Measurements from ENCODE around the gene PAXX.

Gene PAXX

GRCh38 chr9:137009938-137010732 is 17.9 kb downstream of the PAXX start:
- Histone ChIP-seq H3K9me3 (ENCODE audit: control insufficient read depth, insufficient read depth, low read depth, low read length) (peaks cover 2% of the 10 kb centered on the region; the same call in 1 of the 2 replicates), H3K36me3 (ENCODE audit: control insufficient read depth, insufficient read depth, low read length) (peaks cover 2% of the 10 kb centered on the region; the same call in 1 of the 2 replicates), H3K4me1 (ENCODE audit: control insufficient read depth, insufficient read depth, low read length) (no peaks in the 10 kb centered on the region), H3K4me3 (ENCODE audit: low read depth, low read length) (no peak overlapping the region), H3K27me3 (ENCODE audit: control insufficient read depth, insufficient read depth, low read length) (no peaks in the 10 kb centered on the region; the same call in 1 of the 2 replicates), H3K9ac (ENCODE audit: low read length) (no peak overlapping the region), H3K27ac (ENCODE audit: low read depth, low read length) (no peak overlapping the region)

GRCh38 chr9:137011156-137011555 is 18.9 kb downstream of the PAXX start:
- Histone ChIP-seq H3K9me3 (ENCODE audit: control insufficient read depth, insufficient read depth, low read depth, low read length) (no peaks in the 10 kb centered on the region), H3K36me3 (ENCODE audit: control insufficient read depth, insufficient read depth, low read length) (peaks cover 2% of the 10 kb centered on the region; the same call in 1 of the 2 replicates), H3K27me3 (ENCODE audit: control insufficient read depth, insufficient read depth, low read length) (no peaks in the 10 kb centered on the region; the same call in 1 of the 2 replicates), H3K9ac (ENCODE audit: low read length) (no peak overlapping the region), H3K27ac (ENCODE audit: low read depth, low read length) (no peak overlapping the region), H3K4me3 (ENCODE audit: low read depth, low read length) (no peak overlapping the region), H3K4me1 (ENCODE audit: control insufficient read depth, insufficient read depth, low read length) (no peaks in the 10 kb centered on the region)

- Histone ChIP-seq H3K36me3 (ENCODE audit: control insufficient read depth, insufficient read depth, low read length) (peaks cover 3% of the 10 kb centered on the region; the same call in 1 of the 2 replicates), H3K9ac (ENCODE audit: low read length) (no peak overlapping the region)
Observed at GRCh38 chr9:137011907-137012675, 19.9 kb downstream of the PAXX start.

GRCh38 chr9:137012694-137013570 is 20.7 kb downstream of the PAXX start:
- peaks cover 6% of the 10 kb centered on the region; the same call in 1 of the 2 replicates for H3K36me3 ChIP-seq (ENCODE audit: control insufficient read depth, insufficient read depth, low read length)
- no peak overlapping the region for H3K4me3 ChIP-seq (ENCODE audit: low read depth, low read length)
- no peak overlapping the region for H3K27ac ChIP-seq (ENCODE audit: low read depth, low read length)
- H3K9me3 ChIP-seq (ENCODE audit: control insufficient read depth, insufficient read depth, low read depth, low read length) = no peaks in the 10 kb centered on the region
- H3K27me3 ChIP-seq (ENCODE audit: control insufficient read depth, insufficient read depth, low read length) = no peaks in the 10 kb centered on the region; the same call in 1 of the 2 replicates
- H3K4me1 ChIP-seq (ENCODE audit: control insufficient read depth, insufficient read depth, low read length) = no peaks in the 10 kb centered on the region
- no peak overlapping the region for H3K9ac ChIP-seq (ENCODE audit: low read length)

More at GRCh38 chr9:137011907-137012675, 19.9 kb downstream of the PAXX start:
- Histone ChIP-seq H3K4me1 (ENCODE audit: control insufficient read depth, insufficient read depth, low read length) (no peaks in the 10 kb centered on the region), H3K4me3 (ENCODE audit: low read depth, low read length) (no peak overlapping the region), H3K27me3 (ENCODE audit: control insufficient read depth, insufficient read depth, low read length) (no peaks in the 10 kb centered on the region; the same call in 1 of the 2 replicates), H3K27ac (ENCODE audit: low read depth, low read length) (no peak overlapping the region), H3K9me3 (ENCODE audit: control insufficient read depth, insufficient read depth, low read depth, low read length) (no peaks in the 10 kb centered on the region)

GRCh38 chr9:137013571-137013940 is 21.3 kb downstream of the PAXX start:
- Histone ChIP-seq H3K9ac (ENCODE audit: low read length) (no peak overlapping the region), H3K4me1 (ENCODE audit: control insufficient read depth, insufficient read depth, low read length) (no peaks in the 10 kb centered on the region), H3K27ac (ENCODE audit: low read depth, low read length) (no peak overlapping the region), H3K4me3 (ENCODE audit: low read depth, low read length) (no peak overlapping the region), H3K36me3 (ENCODE audit: control insufficient read depth, insufficient read depth, low read length) (peaks cover 6% of the 10 kb centered on the region; the same call in 1 of the 2 replicates), H3K9me3 (ENCODE audit: control insufficient read depth, insufficient read depth, low read depth, low read length) (no peaks in the 10 kb centered on the region), H3K27me3 (ENCODE audit: control insufficient read depth, insufficient read depth, low read length) (no peaks in the 10 kb centered on the region; the same call in 1 of the 2 replicates)

GRCh38 chr9:137014166-137014565 is 21.9 kb downstream of the PAXX start:
- no peaks in the 10 kb centered on the region for H3K4me1 ChIP-seq (ENCODE audit: control insufficient read depth, insufficient read depth, low read length)
- H3K27me3 ChIP-seq (ENCODE audit: control insufficient read depth, insufficient read depth, low read length) = no peaks in the 10 kb centered on the region; the same call in 1 of the 2 replicates
- no peak overlapping the region for H3K9ac ChIP-seq (ENCODE audit: low read length)
- no peak overlapping the region for H3K27ac ChIP-seq (ENCODE audit: low read depth, low read length)
- H3K36me3 ChIP-seq (ENCODE audit: control insufficient read depth, insufficient read depth, low read length) = peaks cover 6% of the 10 kb centered on the region; the same call in 1 of the 2 replicates
- H3K4me3 ChIP-seq (ENCODE audit: low read depth, low read length) = no peak overlapping the region
- H3K9me3 ChIP-seq (ENCODE audit: control insufficient read depth, insufficient read depth, low read depth, low read length) = no peaks in the 10 kb centered on the region

- Histone ChIP-seq H3K27me3 (ENCODE audit: control insufficient read depth, insufficient read depth, low read length) (no peaks in the 10 kb centered on the region; the same call in 1 of the 2 replicates), H3K36me3 (ENCODE audit: control insufficient read depth, insufficient read depth, low read length) (peaks cover 6% of the 10 kb centered on the region; the same call in 1 of the 2 replicates), H3K4me3 (ENCODE audit: low read depth, low read length) (no peak overlapping the region), H3K27ac (ENCODE audit: low read depth, low read length) (no peak overlapping the region), H3K9ac (ENCODE audit: low read length) (no peak overlapping the region), H3K9me3 (ENCODE audit: control insufficient read depth, insufficient read depth, low read depth, low read length) (no peaks in the 10 kb centered on the region), H3K4me1 (ENCODE audit: control insufficient read depth, insufficient read depth, low read length) (no peaks in the 10 kb centered on the region)
Observed at GRCh38 chr9:137014776-137015539, 22.7 kb downstream of the PAXX start.

- no peak overlapping the region for H3K27ac ChIP-seq (ENCODE audit: low read depth, low read length)
- peaks cover 6% of the 10 kb centered on the region; the same call in 1 of the 2 replicates for H3K36me3 ChIP-seq (ENCODE audit: control insufficient read depth, insufficient read depth, low read length)
- no peak overlapping the region for H3K4me3 ChIP-seq (ENCODE audit: low read depth, low read length)
- no peaks in the 10 kb centered on the region for H3K4me1 ChIP-seq (ENCODE audit: control insufficient read depth, insufficient read depth, low read length)
- H3K9ac ChIP-seq (ENCODE audit: low read length) = no peak overlapping the region
- H3K9me3 ChIP-seq (ENCODE audit: control insufficient read depth, insufficient read depth, low read depth, low read length) = no peaks in the 10 kb centered on the region
- no peaks in the 10 kb centered on the region; the same call in 1 of the 2 replicates for H3K27me3 ChIP-seq (ENCODE audit: control insufficient read depth, insufficient read depth, low read length)
Observed at GRCh38 chr9:137015540-137015930, 23.3 kb downstream of the PAXX start.

GRCh38 chr9:137015976-137016375 is 23.8 kb downstream of the PAXX start:
- Histone ChIP-seq H3K4me1 (ENCODE audit: control insufficient read depth, insufficient read depth, low read length) (no peaks in the 10 kb centered on the region), H3K27ac (ENCODE audit: low read depth, low read length) (no peak overlapping the region), H3K4me3 (ENCODE audit: low read depth, low read length) (no peak overlapping the region), H3K9ac (ENCODE audit: low read length) (no peak overlapping the region), H3K36me3 (ENCODE audit: control insufficient read depth, insufficient read depth, low read length) (peaks cover 6% of the 10 kb centered on the region; the same call in 1 of the 2 replicates), H3K27me3 (ENCODE audit: control insufficient read depth, insufficient read depth, low read length) (no peaks in the 10 kb centered on the region; the same call in 1 of the 2 replicates), H3K9me3 (ENCODE audit: control insufficient read depth, insufficient read depth, low read depth, low read length) (no peaks in the 10 kb centered on the region)

- Histone ChIP-seq H3K27ac (ENCODE audit: low read depth, low read length) (no peak overlapping the region), H3K9ac (ENCODE audit: low read length) (no peak overlapping the region), H3K4me3 (ENCODE audit: low read depth, low read length) (no peak overlapping the region), H3K27me3 (ENCODE audit: control insufficient read depth, insufficient read depth, low read length) (no peaks in the 10 kb centered on the region; the same call in 1 of the 2 replicates), H3K4me1 (ENCODE audit: control insufficient read depth, insufficient read depth, low read length) (no peaks in the 10 kb centered on the region), H3K36me3 (ENCODE audit: control insufficient read depth, insufficient read depth, low read length) (peaks cover 6% of the 10 kb centered on the region; the same call in 1 of the 2 replicates), H3K9me3 (ENCODE audit: control insufficient read depth, insufficient read depth, low read depth, low read length) (no peaks in the 10 kb centered on the region)
Observed at GRCh38 chr9:137016436-137016835, 24.2 kb downstream of the PAXX start.

All from HUES6 (cell line).